BJ (cell line): ENCODE results near the gene CECR2. TPM values are rescaled to one million over a fixed set of nuclear protein-coding genes. Genes with fewer than 3 reads are reported as not detected.

ENCODE experiments used
- CTCF ChIA-PET: fragments of 350-600 bp; formaldehyde crosslinking; extraction: SDS; loops from one replicate; lab custom pipeline; 2021; ENCODE audit warnings: antibody characterized with exemption, inconsistent platforms; lab: Yijun Ruan, JAX
- POLR2A ChIA-PET: fragments of 300-600 bp; sonication (Branson Sonifier 250); formaldehyde crosslinking; extraction: SDS; loops from one replicate; lab custom pipeline; 2021; ENCODE audit warnings: antibody characterized with exemption; lab: Charles Lee
- DNase-seq: peaks from one replicate; pipeline ENCODE4 v3.0.0-alpha.2; 2011; ENCODE audit warnings: low read depth
- H3K27me3 ChIP-seq: 2 replicates; pipeline ENCODE4 v1.6.0; 2011; ENCODE audit warnings: low read length; ENCODE audit not compliant: control insufficient read depth, insufficient read depth
- H3K36me3 ChIP-seq: 2 replicates; pipeline ENCODE4 v1.5.1; 2011; ENCODE audit warnings: low read length; ENCODE audit not compliant: control insufficient read depth, insufficient read depth
- H3K4me3 ChIP-seq: 2 replicates; pipeline ENCODE4 v1.5.1; 2011; ENCODE audit warnings: low read depth, mild to moderate bottlenecking, control low read depth, low read length
- polyA plus RNA-seq: library from polyadenylated mRNA; depleted of rRNA; stranded (reverse); fragments of >200 nt; gene quantifications from 2 replicates; pipeline ENCODE4 v1.2.3, GENCODE V29; 2011
- TF ChIP-seq, protein P1 (sequence below): IDR thresholded peaks from 2 replicates; pipeline ENCODE4 v1.5.1; 2011; ENCODE audit warnings: low read depth, mild to moderate bottlenecking, control low read depth, inconsistent platforms, low read length, moderate library complexity; ENCODE audit not compliant: insufficient read depth

The CECR2 gene
- polyA plus RNA-seq, 1 experiment = not detected

DNA sequence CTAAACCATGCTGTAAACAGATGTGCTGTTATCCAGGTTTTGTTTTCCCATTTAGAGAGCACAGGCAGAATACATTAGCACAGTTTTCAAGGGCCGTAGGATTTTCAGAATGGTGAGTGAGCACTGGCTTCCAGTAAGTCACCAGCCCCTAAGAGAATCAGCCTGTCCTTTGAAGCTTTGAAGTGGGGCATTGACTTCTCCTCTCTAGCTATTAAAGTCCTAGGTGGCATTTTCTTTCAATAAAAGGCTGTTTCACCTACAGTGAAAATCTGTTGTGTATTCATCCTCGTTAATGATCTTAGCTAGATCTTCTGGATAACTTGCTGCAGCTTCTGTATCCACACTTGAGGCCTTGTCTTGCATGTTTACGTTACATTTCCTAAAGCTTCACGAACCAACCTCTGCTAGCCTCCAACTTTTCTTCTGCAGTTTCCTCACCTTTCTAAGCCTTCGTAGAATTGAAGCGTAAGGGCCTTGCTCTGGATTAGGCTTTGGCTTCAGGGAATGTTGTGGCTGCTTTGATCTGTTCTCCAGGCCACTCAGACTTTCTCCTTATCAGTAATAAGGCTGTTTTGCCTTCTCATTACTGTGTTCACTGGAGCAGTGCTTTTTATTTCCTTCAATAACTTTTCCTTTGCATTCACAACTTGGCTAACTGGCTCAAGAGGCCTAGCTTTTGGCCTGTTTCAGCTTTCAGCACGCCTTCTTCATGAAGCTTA, 15.5 kb downstream of the CECR2 start:
- ChIA-PET CTCF (no interaction called here), POLR2A (no interaction called here)
- TF ChIP-seq, protein P1, sequence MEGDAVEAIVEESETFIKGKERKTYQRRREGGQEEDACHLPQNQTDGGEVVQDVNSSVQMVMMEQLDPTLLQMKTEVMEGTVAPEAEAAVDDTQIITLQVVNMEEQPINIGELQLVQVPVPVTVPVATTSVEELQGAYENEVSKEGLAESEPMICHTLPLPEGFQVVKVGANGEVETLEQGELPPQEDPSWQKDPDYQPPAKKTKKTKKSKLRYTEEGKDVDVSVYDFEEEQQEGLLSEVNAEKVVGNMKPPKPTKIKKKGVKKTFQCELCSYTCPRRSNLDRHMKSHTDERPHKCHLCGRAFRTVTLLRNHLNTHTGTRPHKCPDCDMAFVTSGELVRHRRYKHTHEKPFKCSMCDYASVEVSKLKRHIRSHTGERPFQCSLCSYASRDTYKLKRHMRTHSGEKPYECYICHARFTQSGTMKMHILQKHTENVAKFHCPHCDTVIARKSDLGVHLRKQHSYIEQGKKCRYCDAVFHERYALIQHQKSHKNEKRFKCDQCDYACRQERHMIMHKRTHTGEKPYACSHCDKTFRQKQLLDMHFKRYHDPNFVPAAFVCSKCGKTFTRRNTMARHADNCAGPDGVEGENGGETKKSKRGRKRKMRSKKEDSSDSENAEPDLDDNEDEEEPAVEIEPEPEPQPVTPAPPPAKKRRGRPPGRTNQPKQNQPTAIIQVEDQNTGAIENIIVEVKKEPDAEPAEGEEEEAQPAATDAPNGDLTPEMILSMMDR = no peak
- H3K4me3 ChIP-seq = no peak overlapping the region
- DNase-seq = no peak
- no peaks in the 10 kb centered on the region for H3K36me3 ChIP-seq
- H3K27me3 ChIP-seq = no peaks in the 10 kb centered on the region

GRCh38 chr22:17387356-17387755, 18.1 kb downstream of the CECR2 start:
- CTCF ChIA-PET = no interaction called here
- no peak overlapping the region for H3K4me3 ChIP-seq
- POLR2A ChIA-PET = no interaction called here
- H3K36me3 ChIP-seq = no peaks in the 10 kb centered on the region
- TF ChIP-seq, protein P1 = no peak
- no peaks in the 10 kb centered on the region for H3K27me3 ChIP-seq
- DNase-seq = no peak

DNA sequence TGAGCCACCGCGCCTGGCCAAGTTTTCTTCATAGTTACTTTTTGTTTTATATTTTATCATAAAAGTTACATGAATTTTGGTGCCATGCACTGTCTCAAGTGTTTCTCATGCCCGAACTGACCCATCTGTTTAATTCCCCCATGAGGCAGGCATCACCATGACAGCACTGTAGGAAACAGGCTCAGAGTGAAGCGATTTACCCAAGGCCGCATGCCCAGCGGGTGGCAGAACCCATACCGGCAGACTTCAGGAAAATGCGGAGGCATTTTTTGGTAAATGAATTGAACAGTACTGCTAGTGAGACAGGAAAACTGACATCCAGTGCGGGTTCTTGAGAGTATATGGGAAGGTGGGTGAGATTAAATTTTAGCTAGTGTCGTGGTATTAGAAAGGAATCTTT, 19.0 kb downstream of the CECR2 start:
- H3K4me3 ChIP-seq = no peak overlapping the region
- CTCF ChIA-PET = no interaction called here
- POLR2A ChIA-PET = no interaction called here
- DNase-seq = no peak
- no peaks in the 10 kb centered on the region for H3K27me3 ChIP-seq
- no peaks in the 10 kb centered on the region for H3K36me3 ChIP-seq
- TF ChIP-seq, protein P1 = no peak

GRCh38 chr22:17390087-17390486, 20.8 kb downstream of the CECR2 start:
- TF ChIP-seq, protein P1 = no peak
- POLR2A ChIA-PET = no interaction called here
- CTCF ChIA-PET = no interaction called here
- H3K27me3 ChIP-seq = no peaks in the 10 kb centered on the region
- H3K4me3 ChIP-seq = no peak overlapping the region
- H3K36me3 ChIP-seq = no peaks in the 10 kb centered on the region
- DNase-seq = no peak

DNA sequence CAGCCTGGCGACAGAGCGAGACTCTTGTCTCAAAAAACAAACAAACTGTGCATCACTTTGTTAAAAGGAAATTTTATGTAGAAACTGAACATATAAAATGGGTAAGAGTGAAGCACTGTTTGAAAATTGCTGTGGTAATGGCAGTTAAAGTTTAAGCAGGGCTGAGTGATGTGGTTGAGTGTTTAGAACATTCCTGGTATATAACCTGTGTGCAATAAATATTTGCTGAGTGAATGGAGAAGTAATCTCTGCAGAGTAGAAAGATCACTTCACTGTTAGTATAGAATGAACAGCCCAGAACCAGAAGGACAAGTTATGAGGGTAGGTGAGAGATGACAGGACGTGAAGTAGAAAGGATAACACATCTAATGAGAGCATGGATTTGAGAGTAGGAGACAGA, 27.3 kb downstream of the CECR2 start:
- ChIA-PET CTCF (interaction anchor here (0.6 to 0.9 kb wide), 2 partner anchors 36 to 349 kb away, joined by 3 read pairs; no protein-coding TSS in a partner anchor), POLR2A (no interaction called here)
- Histone ChIP-seq H3K27me3 (no peaks in the 10 kb centered on the region), H3K4me3 (no peak overlapping the region), H3K36me3 (no peaks in the 10 kb centered on the region)
- TF ChIP-seq, protein P1 = no peak
- no peak for DNase-seq
